ENCODE results near the gene COL9A3.

The COL9A3 gene

DNA sequence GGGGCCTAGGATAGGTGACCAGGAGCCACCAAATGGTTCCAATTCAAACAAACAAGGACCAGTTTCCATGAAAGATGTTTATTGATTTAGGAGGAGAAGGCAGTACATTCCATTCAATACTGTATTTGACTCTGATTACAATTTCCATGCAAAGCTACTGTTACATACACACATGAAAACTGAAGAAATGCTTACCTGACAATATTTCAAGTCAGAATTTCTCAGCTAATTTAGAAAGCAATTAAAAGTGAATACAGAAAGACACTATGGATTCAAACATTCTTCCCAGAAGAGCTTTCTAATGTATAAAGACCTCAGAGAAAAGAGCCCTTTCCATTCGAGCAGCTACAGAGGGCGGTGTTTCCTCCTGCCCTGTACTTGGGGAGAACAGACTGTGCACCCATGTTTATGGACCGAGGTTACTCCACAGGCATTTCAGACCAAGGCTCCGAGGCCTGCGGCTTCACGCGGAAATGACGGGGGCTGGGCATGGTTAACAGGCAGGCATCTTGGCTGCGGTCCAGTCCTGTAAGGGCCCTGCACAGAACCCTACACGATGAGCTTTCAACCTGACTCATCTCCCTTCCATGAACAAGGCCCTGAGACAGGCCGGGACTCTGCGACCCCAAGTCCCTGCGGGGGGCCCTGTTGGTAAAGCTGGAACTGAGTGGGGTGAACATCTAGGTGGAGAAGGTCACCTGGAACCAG lies 70.5 kb downstream of the COL9A3 start:
- no peak overlapping the region for H2AFZ ChIP-seq (ENCODE audit: low read length)
- no peak overlapping the region for H3K9ac ChIP-seq (ENCODE audit: low read depth, low read length, poor library complexity, severe bottlenecking)
- no peaks in the 10 kb centered on the region for H3K9me3 ChIP-seq (ENCODE audit: insufficient read depth, low read depth, low read length)
- no peaks in the 10 kb centered on the region for H3K9me2 ChIP-seq (replicated peaks; ENCODE audit: low read depth, low read length)
- H4K20me1 ChIP-seq (ENCODE audit: insufficient read depth, low read length, poor library complexity, severe bottlenecking) = no peaks in the 10 kb centered on the region
- no peaks in the 10 kb centered on the region for H3K4me1 ChIP-seq (ENCODE audit: insufficient read depth, low read length, poor library complexity, severe bottlenecking)
- no peaks in the 10 kb centered on the region for H3K27me3 ChIP-seq (ENCODE audit: insufficient read depth, low read length, poor library complexity, severe bottlenecking)
- peaks cover 47% of the 10 kb centered on the region; the same call in 1 of the 2 replicates for H3K36me3 ChIP-seq (ENCODE audit: insufficient read depth, low read length)
- TF ChIP-seq EZH2phosphoT487 (IDR thresholded peaks at IDR 0.05; ENCODE audit: borderline replicate concordance) (no peak), CTCF (conservative IDR thresholded peaks at IDR 0.05; ENCODE audit: low read length) (no peak)
- H3K4me2 ChIP-seq (ENCODE audit: low read depth, low read length, poor library complexity, severe bottlenecking) = no peak overlapping the region
- no peaks in the 10 kb centered on the region for H3F3A ChIP-seq (ENCODE audit: low read depth)
- no peaks in the 10 kb centered on the region for H3K79me2 ChIP-seq (ENCODE audit: insufficient read depth, low read length)
- H3K4me3 ChIP-seq (ENCODE audit: low read length, poor library complexity, severe bottlenecking) = no peak overlapping the region

GRCh38 chr20:62887860-62888239 lies 71.0 kb downstream of the COL9A3 start:
- H3K9me3 ChIP-seq (ENCODE audit: insufficient read depth, low read depth, low read length) = no peaks in the 10 kb centered on the region
- no peaks in the 10 kb centered on the region for H3K9me2 ChIP-seq (replicated peaks; ENCODE audit: low read depth, low read length)
- H4K20me1 ChIP-seq (ENCODE audit: insufficient read depth, low read length, poor library complexity, severe bottlenecking) = no peaks in the 10 kb centered on the region
- no peaks in the 10 kb centered on the region for H3K4me1 ChIP-seq (ENCODE audit: insufficient read depth, low read length, poor library complexity, severe bottlenecking)
- no peak overlapping the region for H3K4me2 ChIP-seq (ENCODE audit: low read depth, low read length, poor library complexity, severe bottlenecking)
- H3K79me2 ChIP-seq (ENCODE audit: insufficient read depth, low read length) = no peaks in the 10 kb centered on the region
- H3K36me3 ChIP-seq (ENCODE audit: insufficient read depth, low read length) = peaks cover 53% of the 10 kb centered on the region; the same call in 1 of the 2 replicates
- H2AFZ ChIP-seq (ENCODE audit: low read length) = no peak overlapping the region
- H3K4me3 ChIP-seq (ENCODE audit: low read length, poor library complexity, severe bottlenecking) = no peak overlapping the region
- no peak overlapping the region for H3K9ac ChIP-seq (ENCODE audit: low read depth, low read length, poor library complexity, severe bottlenecking)
- no peak for TF ChIP-seq EZH2phosphoT487 (IDR thresholded peaks at IDR 0.05; ENCODE audit: borderline replicate concordance)
- no peak for TF ChIP-seq CTCF (conservative IDR thresholded peaks at IDR 0.05; ENCODE audit: low read length)
- H3F3A ChIP-seq (ENCODE audit: low read depth) = no peaks in the 10 kb centered on the region
- H3K27me3 ChIP-seq (ENCODE audit: insufficient read depth, low read length, poor library complexity, severe bottlenecking) = no peaks in the 10 kb centered on the region

DNA sequence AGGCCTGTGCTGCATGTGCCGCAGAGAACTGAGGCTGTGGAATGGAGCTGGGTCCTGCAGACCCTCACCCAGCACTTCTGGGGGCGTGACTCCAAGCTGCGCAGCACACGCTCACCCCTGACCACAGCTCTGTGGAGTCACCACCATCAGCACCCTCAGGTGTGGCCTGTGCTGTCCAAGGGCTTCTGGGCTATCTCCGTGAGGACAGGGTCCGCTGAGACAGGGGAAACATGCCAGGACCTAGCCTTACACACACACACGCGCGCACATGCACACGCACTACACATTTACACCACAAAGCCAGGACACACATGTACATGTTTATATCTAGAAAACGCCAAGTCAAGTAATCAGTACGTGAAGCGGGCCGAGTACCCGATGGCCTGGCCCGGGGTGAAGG lies 71.6 kb downstream of the COL9A3 start:
- no peaks in the 10 kb centered on the region for H3K4me1 ChIP-seq (ENCODE audit: insufficient read depth, low read length, poor library complexity, severe bottlenecking)
- H3K9ac ChIP-seq (ENCODE audit: low read depth, low read length, poor library complexity, severe bottlenecking) = no peak overlapping the region
- H3F3A ChIP-seq (ENCODE audit: low read depth) = no peaks in the 10 kb centered on the region
- H3K9me3 ChIP-seq (ENCODE audit: insufficient read depth, low read depth, low read length) = no peaks in the 10 kb centered on the region
- TF ChIP-seq CTCF (conservative IDR thresholded peaks at IDR 0.05; ENCODE audit: low read length) = no peak
- no peak for TF ChIP-seq EZH2phosphoT487 (IDR thresholded peaks at IDR 0.05; ENCODE audit: borderline replicate concordance)
- H4K20me1 ChIP-seq (ENCODE audit: insufficient read depth, low read length, poor library complexity, severe bottlenecking) = no peaks in the 10 kb centered on the region
- H3K9me2 ChIP-seq (replicated peaks; ENCODE audit: low read depth, low read length) = no peaks in the 10 kb centered on the region
- H3K36me3 ChIP-seq (ENCODE audit: insufficient read depth, low read length) = peaks cover 58% of the 10 kb centered on the region; the same call in 1 of the 2 replicates
- no peak overlapping the region for H2AFZ ChIP-seq (ENCODE audit: low read length)
- no peak overlapping the region for H3K4me3 ChIP-seq (ENCODE audit: low read length, poor library complexity, severe bottlenecking)
- H3K27me3 ChIP-seq (ENCODE audit: insufficient read depth, low read length, poor library complexity, severe bottlenecking) = no peaks in the 10 kb centered on the region
- no peaks in the 10 kb centered on the region for H3K79me2 ChIP-seq (ENCODE audit: insufficient read depth, low read length)
- no peak overlapping the region for H3K4me2 ChIP-seq (ENCODE audit: low read depth, low read length, poor library complexity, severe bottlenecking)

Measured in Loucy (cell line).